Renal cortex interstitium (tissue), 15 donors: Measurements from ENCODE around the gene TAS1R1. TPM values are rescaled to one million over a fixed set of nuclear protein-coding genes. Genes with fewer than 3 reads are reported as not detected.

Experiments
- DNase-seq, 11 donors: peaks; one replicate each; pipeline ENCODE4 v3.0.0-alpha.2; 2013; ENCODE audit warnings: low read depth in 9 of 11, low spot score in 4 of 11; ENCODE audit errors: extremely low read depth in 1 of 11
- long read RNA-seq, 16 experiments: transcript quantifications; one replicate each; lab custom pipeline, GENCODE V29; 2026
- polyA plus RNA-seq, 3 donors: library from polyadenylated mRNA; unstranded; fragments of 120-200 nt; gene quantifications; one replicate each; pipeline ENCODE4 v1.2.1, GENCODE V29; 2013; ENCODE audit not compliant: insufficient read length in 3 of 3

The TAS1R1 gene
- polyA plus RNA-seq, result under 1 TPM in 2 of 3 donors, not detected in 1; 0.06 to 0.29 TPM
- long read RNA-seq, donor 1, result 0 reads
- long read RNA-seq, donor 2, result 0 reads
- long read RNA-seq, donor 3, result 0 reads
- long read RNA-seq, donor 4, result 0 reads
- long read RNA-seq, donor 5, result 0 reads
- long read RNA-seq, donor 6, result 0 reads
- long read RNA-seq, donor 7, result 0 reads
- long read RNA-seq, donor 8, result 0 reads
- long read RNA-seq, donor 9, result 0 reads
- long read RNA-seq, donor 10, result 0 reads
- long read RNA-seq, donor 11, result 0 reads
- long read RNA-seq, donor 12, result 0 reads
- long read RNA-seq, donor 13, result 0 reads
- long read RNA-seq, donor 14, result 0 reads
- long read RNA-seq, donor 15, result 0 reads
- long read RNA-seq, donor 16, result 0 reads

GRCh38 chr1:6554907-6555778, at the start of gene TAS1R1:
TSS of gene TAS1R1 (plus strand) at chr1:6555307. CDS start at chr1:6555374, 67 bp downstream.
- DNase-seq, result no peak

GRCh38 chr1:6505367-6506209, 49.5 kb upstream of the TAS1R1 start:
- no peak for DNase-seq

- no peak for DNase-seq
Measured at GRCh38 chr1:6506210-6507036, 48.7 kb upstream of the TAS1R1 start.

GRCh38 chr1:6507037-6507428, 48.1 kb upstream of the TAS1R1 start:
- DNase-seq, result no peak

GRCh38 chr1:6507461-6507911, 47.6 kb upstream of the TAS1R1 start:
- DNase-seq, result no peak

- no peak for DNase-seq
Measured at GRCh38 chr1:6508154-6508815, 46.8 kb upstream of the TAS1R1 start.

GRCh38 chr1:6508816-6509189, 46.3 kb upstream of the TAS1R1 start:
- no peak for DNase-seq

GRCh38 chr1:6509220-6509918, 45.7 kb upstream of the TAS1R1 start:
- DNase-seq, result no peak

GRCh38 chr1:6509919-6510291, 45.2 kb upstream of the TAS1R1 start:
- no peak for DNase-seq

GRCh38 chr1:6510493-6510892, 44.6 kb upstream of the TAS1R1 start:
- no peak for DNase-seq

- no peak for DNase-seq
Measured at GRCh38 chr1:6511056-6511455, 44.1 kb upstream of the TAS1R1 start.

GRCh38 chr1:6511561-6512244, 43.4 kb upstream of the TAS1R1 start:
- DNase-seq, result no peak

GRCh38 chr1:6512245-6512907, 42.7 kb upstream of the TAS1R1 start:
- DNase-seq, result no peak

- DNase-seq, result no peak
Measured at GRCh38 chr1:6512908-6513280, 42.2 kb upstream of the TAS1R1 start.

GRCh38 chr1:6513320-6513801, 41.7 kb upstream of the TAS1R1 start:
- no peak for DNase-seq

GRCh38 chr1:6515771-6516170, 39.3 kb upstream of the TAS1R1 start:
- no peak for DNase-seq
